ENCODE results near the gene BAG2.

The BAG2 gene

GRCh38 chr6:57207872-57208271 is 35.7 kb downstream of the BAG2 start:
- H3K4me1 ChIP-seq (ENCODE audit: control insufficient read depth, insufficient read depth, low read length): peaks cover 10% of the 10 kb centered on the region
- no peaks in the 10 kb centered on the region for H3K27me3 ChIP-seq (replicated peaks; ENCODE audit: control insufficient read depth, insufficient read depth, low read length)

GRCh38 chr6:57209030-57209429 is 36.9 kb downstream of the BAG2 start:
- no peaks in the 10 kb centered on the region for H3K27me3 ChIP-seq (replicated peaks; ENCODE audit: control insufficient read depth, insufficient read depth, low read length)
- peaks cover 10% of the 10 kb centered on the region for H3K4me1 ChIP-seq (ENCODE audit: control insufficient read depth, insufficient read depth, low read length)
- H3K4me3 ChIP-seq (ENCODE audit: low read length): no peak overlapping the region
- DNase-seq (ENCODE audit: low read depth): no peak
- no peaks in the 10 kb centered on the region for H3K36me3 ChIP-seq (ENCODE audit: control insufficient read depth, insufficient read depth, low read length, severe bottlenecking)
- no peak overlapping the region for H3K9ac ChIP-seq (ENCODE audit: low read length)
- no peaks in the 10 kb centered on the region for H3K9me3 ChIP-seq (ENCODE audit: control insufficient read depth, low read length)

More at GRCh38 chr6:57207872-57208271, 35.7 kb downstream of the BAG2 start:
- no peaks in the 10 kb centered on the region for H3K9me3 ChIP-seq (ENCODE audit: control insufficient read depth, low read length)
- H3K4me3 ChIP-seq (ENCODE audit: low read length): no peak overlapping the region
- no peak overlapping the region for H3K9ac ChIP-seq (ENCODE audit: low read length)
- no peak for DNase-seq (ENCODE audit: low read depth)
- no peaks in the 10 kb centered on the region for H3K36me3 ChIP-seq (ENCODE audit: control insufficient read depth, insufficient read depth, low read length, severe bottlenecking)

- H3K4me1 ChIP-seq (ENCODE audit: control insufficient read depth, insufficient read depth, low read length): peaks cover 10% of the 10 kb centered on the region
Measured at GRCh38 chr6:57210060-57210459, 37.9 kb downstream of the BAG2 start.

DNA sequence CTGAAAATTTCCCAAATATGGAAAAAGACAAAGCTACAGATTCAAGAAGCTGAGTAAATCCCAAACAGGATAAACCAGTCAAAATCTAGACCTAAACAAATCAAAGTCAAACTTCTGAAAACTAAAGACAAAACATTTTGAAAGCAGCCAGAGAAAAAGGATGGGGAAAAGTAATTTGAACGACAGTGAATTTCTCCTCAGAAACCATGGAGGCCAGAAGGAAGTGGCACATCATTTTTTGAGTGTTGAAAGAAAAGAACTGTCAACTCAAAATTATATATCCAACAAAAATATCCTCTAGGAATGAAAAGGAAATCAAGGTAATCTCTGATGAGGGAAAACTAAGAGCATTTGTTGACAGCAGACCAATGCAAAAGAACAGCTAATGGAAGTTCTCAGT is 43.1 kb downstream of the BAG2 start:
- H3K9me3 ChIP-seq (ENCODE audit: control insufficient read depth, low read length): peaks cover 3% of the 10 kb centered on the region
- H3K36me3 ChIP-seq (ENCODE audit: control insufficient read depth, insufficient read depth, low read length, severe bottlenecking): no peaks in the 10 kb centered on the region
- no peak overlapping the region for H3K4me3 ChIP-seq (ENCODE audit: low read length)
- H3K9ac ChIP-seq (ENCODE audit: low read length): no peak overlapping the region
- peaks cover 10% of the 10 kb centered on the region for H3K4me1 ChIP-seq (ENCODE audit: control insufficient read depth, insufficient read depth, low read length)
- no peak for DNase-seq (ENCODE audit: low read depth)
- H3K27me3 ChIP-seq (replicated peaks; ENCODE audit: control insufficient read depth, insufficient read depth, low read length): no peaks in the 10 kb centered on the region

More at GRCh38 chr6:57210060-57210459, 37.9 kb downstream of the BAG2 start:
- H3K9ac ChIP-seq (ENCODE audit: low read length): no peak overlapping the region
- no peaks in the 10 kb centered on the region for H3K27me3 ChIP-seq (replicated peaks; ENCODE audit: control insufficient read depth, insufficient read depth, low read length)
- H3K9me3 ChIP-seq (ENCODE audit: control insufficient read depth, low read length): peaks cover 1% of the 10 kb centered on the region
- DNase-seq (ENCODE audit: low read depth): no peak
- H3K36me3 ChIP-seq (ENCODE audit: control insufficient read depth, insufficient read depth, low read length, severe bottlenecking): no peaks in the 10 kb centered on the region
- H3K4me3 ChIP-seq (ENCODE audit: low read length): no peak overlapping the region

DNA sequence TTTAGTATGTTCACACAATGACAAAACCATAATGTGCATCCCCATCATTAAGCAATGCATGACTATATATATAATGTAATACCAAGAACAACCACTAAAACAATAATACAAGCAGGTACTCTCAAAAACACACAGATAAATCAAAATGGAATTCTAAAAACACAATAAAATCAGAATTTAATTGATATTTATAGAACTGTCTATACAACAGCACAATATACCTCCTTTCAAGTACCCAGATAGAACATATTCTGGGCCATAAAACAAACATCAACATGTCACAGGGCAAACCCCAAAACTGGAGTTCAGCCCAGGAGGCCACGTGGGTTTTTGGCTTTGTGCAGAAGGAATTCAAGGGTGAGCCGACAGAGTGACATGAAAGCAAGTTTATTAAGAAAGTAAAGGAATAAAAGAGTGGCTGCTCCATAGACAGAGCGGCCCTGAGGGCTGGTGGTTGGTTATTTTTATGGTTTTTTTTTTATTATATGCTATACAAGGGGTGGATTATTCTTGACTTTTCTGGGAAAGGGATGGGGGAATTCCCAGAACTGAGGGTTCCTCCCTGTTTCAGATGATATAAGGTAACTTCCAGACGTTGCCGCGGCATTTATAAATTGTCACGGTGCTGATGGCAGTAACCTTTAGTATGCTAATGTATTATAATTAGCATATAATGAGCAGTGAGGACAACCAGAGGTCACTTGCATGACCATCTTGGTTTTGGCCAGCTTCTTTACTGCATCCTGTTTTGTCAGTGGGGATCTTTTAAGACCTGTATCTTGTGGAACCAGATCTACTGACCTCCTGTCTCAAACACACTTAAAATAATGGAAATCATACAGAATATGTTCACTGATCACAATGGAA is 44.3 kb downstream of the BAG2 start:
- peaks cover 10% of the 10 kb centered on the region for H3K4me1 ChIP-seq (ENCODE audit: control insufficient read depth, insufficient read depth, low read length)
- DNase-seq (ENCODE audit: low read depth): no peak

DNA sequence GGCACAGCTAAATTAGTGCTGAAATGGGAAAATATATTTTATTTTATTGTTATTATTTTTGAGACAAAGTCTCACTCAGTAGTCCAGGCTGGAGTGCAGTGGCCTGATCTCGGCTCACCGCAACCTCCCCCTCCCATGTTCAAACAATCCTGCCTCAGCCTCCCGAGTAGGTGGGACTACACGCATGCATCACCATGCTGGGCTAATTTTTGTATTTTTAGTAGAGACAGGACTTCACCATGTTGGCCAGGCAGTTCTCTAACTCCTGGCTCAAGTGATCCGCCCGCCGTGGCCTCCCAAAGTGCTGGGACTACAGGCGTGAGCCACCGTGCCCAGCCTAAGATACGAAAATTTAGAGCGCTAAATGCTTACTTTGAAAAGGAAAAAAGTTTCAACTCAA is 45.1 kb downstream of the BAG2 start:
- DNase-seq (ENCODE audit: low read depth): no peak
- no peak overlapping the region for H3K4me3 ChIP-seq (ENCODE audit: low read length)
- peaks cover 10% of the 10 kb centered on the region for H3K4me1 ChIP-seq (ENCODE audit: control insufficient read depth, insufficient read depth, low read length)
- no peaks in the 10 kb centered on the region for H3K27me3 ChIP-seq (replicated peaks; ENCODE audit: control insufficient read depth, insufficient read depth, low read length)
- H3K36me3 ChIP-seq (ENCODE audit: control insufficient read depth, insufficient read depth, low read length, severe bottlenecking): no peaks in the 10 kb centered on the region
- peaks cover 3% of the 10 kb centered on the region for H3K9me3 ChIP-seq (ENCODE audit: control insufficient read depth, low read length)
- no peak overlapping the region for H3K9ac ChIP-seq (ENCODE audit: low read length)

More for the DNA sequence above, 44.3 kb downstream of the BAG2 start:
- Histone ChIP-seq H3K36me3 (ENCODE audit: control insufficient read depth, insufficient read depth, low read length, severe bottlenecking) (no peaks in the 10 kb centered on the region), H3K9me3 (ENCODE audit: control insufficient read depth, low read length) (peaks cover 3% of the 10 kb centered on the region), H3K27me3 (replicated peaks; ENCODE audit: control insufficient read depth, insufficient read depth, low read length) (no peaks in the 10 kb centered on the region), H3K9ac (ENCODE audit: low read length) (no peak overlapping the region), H3K4me3 (ENCODE audit: low read length) (no peak overlapping the region)

GRCh38 chr6:57220083-57220703 is 48.1 kb downstream of the BAG2 start:
- no peaks in the 10 kb centered on the region for H3K27me3 ChIP-seq (replicated peaks; ENCODE audit: control insufficient read depth, insufficient read depth, low read length)
- no peaks in the 10 kb centered on the region for H3K36me3 ChIP-seq (ENCODE audit: control insufficient read depth, insufficient read depth, low read length, severe bottlenecking)
- DNase-seq (ENCODE audit: low read depth): no peak
- peak overlapping the region; percentile 96 for H3K4me3 ChIP-seq (ENCODE audit: low read length)
- peaks cover 1% of the 10 kb centered on the region for H3K9me3 ChIP-seq (ENCODE audit: control insufficient read depth, low read length)
- no peak overlapping the region for H3K9ac ChIP-seq (ENCODE audit: low read length)
- H3K4me1 ChIP-seq (ENCODE audit: control insufficient read depth, insufficient read depth, low read length): peaks cover 25% of the 10 kb centered on the region

DNA sequence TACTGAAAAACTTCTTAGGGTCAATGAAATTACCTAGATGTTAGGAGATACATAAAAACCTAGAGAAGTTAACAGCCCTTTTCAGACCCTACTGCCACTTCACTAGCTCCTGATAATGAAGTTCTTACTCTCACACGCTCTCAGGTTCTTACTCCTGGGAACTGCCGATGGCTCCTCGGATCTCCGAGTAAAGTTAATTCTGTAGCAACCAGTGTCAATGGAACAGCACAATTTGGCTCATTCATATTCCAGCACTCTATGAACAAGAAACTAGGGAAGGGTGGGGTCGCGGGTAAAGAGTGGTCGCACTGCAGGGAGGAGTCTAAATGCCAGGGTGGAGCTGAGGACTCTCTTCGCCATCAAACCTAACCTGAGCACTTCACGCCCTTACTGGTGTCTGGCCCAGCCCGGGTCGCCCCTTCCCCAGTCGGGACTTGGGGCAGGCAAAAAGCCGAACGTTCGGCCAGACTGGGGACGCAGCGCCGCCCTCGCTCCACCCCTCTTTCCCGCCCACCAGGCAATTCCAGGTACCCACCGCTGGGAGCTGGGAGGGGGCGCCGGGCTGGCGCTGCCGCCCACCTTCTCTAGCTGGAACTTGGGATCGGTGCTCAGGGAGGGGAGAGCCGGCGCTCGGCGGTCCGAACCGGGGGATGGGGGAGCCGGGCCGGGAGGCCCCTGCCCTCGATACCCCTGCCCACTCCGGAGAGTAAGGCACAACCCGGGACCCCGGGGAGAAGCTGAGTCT is 49.2 kb downstream of the BAG2 start:
- H3K9me3 ChIP-seq (ENCODE audit: control insufficient read depth, low read length): no peaks in the 10 kb centered on the region
- no peaks in the 10 kb centered on the region for H3K36me3 ChIP-seq (ENCODE audit: control insufficient read depth, insufficient read depth, low read length, severe bottlenecking)
- no peaks in the 10 kb centered on the region for H3K27me3 ChIP-seq (replicated peaks; ENCODE audit: control insufficient read depth, insufficient read depth, low read length)
- peak; percentile 76 for DNase-seq (ENCODE audit: low read depth)
- peak overlapping the region; percentile 96 for H3K4me3 ChIP-seq (ENCODE audit: low read length)
- H3K9ac ChIP-seq (ENCODE audit: low read length): peak overlapping the region; percentile 94
- H3K4me1 ChIP-seq (ENCODE audit: control insufficient read depth, insufficient read depth, low read length): peaks cover 21% of the 10 kb centered on the region

- H3K4me1 ChIP-seq (ENCODE audit: control insufficient read depth, insufficient read depth, low read length): peaks cover 15% of the 10 kb centered on the region
- no peaks in the 10 kb centered on the region for H3K9me3 ChIP-seq (ENCODE audit: control insufficient read depth, low read length)
- H3K4me3 ChIP-seq (ENCODE audit: low read length): peak within 1 kb of the TSS; percentile 96
- no peaks in the 10 kb centered on the region for H3K27me3 ChIP-seq (replicated peaks; ENCODE audit: control insufficient read depth, insufficient read depth, low read length)
- H3K36me3 ChIP-seq (ENCODE audit: control insufficient read depth, insufficient read depth, low read length, severe bottlenecking): no peaks in the 10 kb centered on the region
- peak; percentile 93 for DNase-seq (ENCODE audit: low read depth)
- H3K9ac ChIP-seq (ENCODE audit: low read length): peak within 1 kb of the TSS; percentile 94
Measured at GRCh38 chr6:57221936-57222742, 50.0 kb downstream of the BAG2 start, which contains the start of gene RAB23. Gene RAB23, minus strand, starts transcription at chr6:57222307. Its CDS starts 11,927 bp downstream, at chr6:57210380.

- H3K36me3 ChIP-seq (ENCODE audit: control insufficient read depth, insufficient read depth, low read length, severe bottlenecking): no peaks in the 10 kb centered on the region
- H3K4me1 ChIP-seq (ENCODE audit: control insufficient read depth, insufficient read depth, low read length): peaks cover 15% of the 10 kb centered on the region
- H3K9ac ChIP-seq (ENCODE audit: low read length): peak overlapping the region; percentile 94
- DNase-seq (ENCODE audit: low read depth): no peak
- peak overlapping the region; percentile 96 for H3K4me3 ChIP-seq (ENCODE audit: low read length)
- H3K9me3 ChIP-seq (ENCODE audit: control insufficient read depth, low read length): no peaks in the 10 kb centered on the region
- H3K27me3 ChIP-seq (replicated peaks; ENCODE audit: control insufficient read depth, insufficient read depth, low read length): no peaks in the 10 kb centered on the region
Measured at GRCh38 chr6:57222743-57223077, 50.6 kb downstream of the BAG2 start.

All from adipocyte (in vitro differentiated cells).